A204.1 (cell line): ENCODE results near the gene PCDHGA2.
"Not testable (repeated sequence)": the region's sequence is repeated elsewhere in the genome, so short reads cannot be mapped to it uniquely, and the experiment has no call there.

Source experiments
- FAIRE-seq: peaks from 2 replicates; lab custom pipeline; 2012; peaks lifted over from hg19 to GRCh38; lab: Jason Lieb, UNC

Gene PCDHGA2

DNA sequence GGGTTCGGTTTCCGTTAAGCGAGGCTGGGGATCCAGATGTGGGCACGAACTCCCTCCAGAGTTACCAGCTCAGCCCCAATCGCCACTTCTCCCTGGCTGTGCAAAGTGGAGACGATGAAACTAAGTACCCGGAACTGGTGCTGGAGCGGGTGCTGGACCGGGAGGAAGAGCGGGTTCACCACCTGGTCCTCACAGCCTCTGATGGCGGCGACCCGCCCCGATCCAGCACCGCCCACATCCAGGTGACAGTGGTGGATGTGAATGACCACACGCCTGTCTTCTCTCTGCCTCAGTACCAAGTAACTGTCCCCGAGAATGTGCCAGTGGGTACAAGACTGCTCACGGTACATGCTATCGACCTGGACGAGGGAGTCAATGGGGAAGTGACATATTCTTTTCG is 44.8 kb downstream of the PCDHGA2 start:
- FAIRE-seq = no peak

DNA sequence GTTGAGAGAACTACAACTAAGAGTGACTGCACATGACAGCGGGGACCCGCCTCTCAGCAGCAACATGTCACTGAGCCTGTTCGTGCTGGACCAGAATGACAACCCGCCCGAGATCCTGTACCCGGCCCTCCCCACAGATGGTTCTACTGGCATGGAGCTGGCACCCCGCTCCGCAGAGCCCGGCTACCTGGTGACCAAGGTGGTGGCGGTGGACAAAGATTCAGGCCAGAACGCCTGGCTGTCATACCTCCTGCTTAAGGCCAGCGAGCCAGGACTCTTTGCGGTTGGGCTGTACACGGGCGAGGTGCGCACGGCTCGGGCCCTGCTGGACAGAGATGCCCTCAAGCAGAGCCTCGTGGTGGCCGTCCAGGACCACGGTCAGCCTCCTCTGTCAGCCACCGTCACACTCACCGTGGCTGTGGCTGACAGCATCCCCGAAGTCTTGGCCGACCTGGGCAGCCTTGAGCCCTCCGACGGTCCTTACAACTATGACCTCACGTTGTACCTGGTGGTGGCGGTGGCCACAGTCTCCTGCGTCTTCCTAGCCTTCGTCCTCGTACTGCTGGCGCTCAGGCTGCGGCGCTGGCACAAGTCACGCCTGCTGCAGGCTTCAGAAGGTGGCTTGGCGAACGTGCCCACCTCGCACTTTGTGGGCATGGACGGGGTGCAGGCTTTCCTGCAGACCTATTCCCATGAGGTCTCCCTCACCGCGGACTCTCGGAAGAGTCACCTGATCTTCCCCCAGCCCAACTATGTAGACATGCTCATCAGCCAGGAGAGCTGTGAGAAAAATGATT is 46.1 kb downstream of the PCDHGA2 start:
- no peak for FAIRE-seq

DNA sequence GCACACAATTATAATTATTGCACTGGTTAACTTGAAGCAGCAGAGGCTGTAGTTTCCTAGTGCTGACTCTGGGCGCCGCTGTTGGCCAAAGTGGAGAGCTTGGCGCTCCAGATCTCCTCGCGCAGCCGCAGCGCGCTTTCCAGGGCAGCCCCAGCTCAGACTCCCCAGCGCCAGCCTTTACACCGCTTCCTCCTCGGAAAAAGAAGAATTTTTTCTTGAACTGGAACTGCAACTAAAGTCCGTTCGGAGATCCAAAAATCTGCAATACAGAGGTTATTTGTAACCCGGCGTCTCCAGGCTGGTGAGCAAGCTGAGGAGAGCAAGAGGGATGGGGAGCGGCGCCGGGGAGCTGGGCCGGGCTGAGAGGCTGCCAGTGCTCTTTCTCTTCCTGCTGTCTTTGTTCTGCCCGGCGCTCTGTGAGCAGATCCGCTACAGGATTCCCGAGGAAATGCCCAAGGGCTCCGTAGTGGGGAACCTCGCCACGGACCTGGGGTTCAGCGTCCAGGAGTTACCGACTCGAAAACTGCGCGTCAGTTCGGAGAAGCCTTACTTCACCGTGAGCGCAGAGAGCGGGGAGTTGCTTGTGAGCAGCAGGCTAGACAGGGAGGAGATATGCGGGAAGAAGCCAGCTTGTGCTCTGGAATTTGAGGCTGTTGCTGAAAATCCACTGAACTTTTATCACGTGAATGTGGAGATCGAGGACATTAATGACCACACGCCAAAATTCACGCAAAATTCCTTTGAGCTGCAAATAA is 49.2 kb downstream of the PCDHGA2 start, which contains the start of gene PCDHGB4:
PCDHGB4 (plus strand) TSS at position 142 of the 755 bp plus-strand sequence; CDS start at position 329, 187 bp downstream.
- not testable (repeated sequence) for FAIRE-seq

DNA sequence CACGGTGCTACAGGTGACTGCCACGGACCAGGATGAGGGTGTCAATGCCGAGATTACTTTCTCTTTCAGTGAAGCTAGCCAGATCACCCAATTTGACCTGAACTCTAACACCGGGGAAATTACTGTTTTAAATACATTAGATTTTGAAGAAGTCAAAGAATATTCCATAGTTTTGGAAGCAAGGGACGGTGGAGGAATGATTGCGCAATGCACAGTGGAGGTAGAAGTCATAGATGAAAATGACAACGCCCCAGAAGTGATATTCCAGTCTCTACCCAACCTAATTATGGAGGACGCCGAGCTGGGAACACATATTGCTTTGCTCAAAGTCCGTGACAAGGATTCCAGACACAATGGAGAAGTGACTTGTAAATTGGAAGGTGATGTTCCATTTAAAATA is 50.1 kb downstream of the PCDHGA2 start:
- no peak for FAIRE-seq

DNA sequence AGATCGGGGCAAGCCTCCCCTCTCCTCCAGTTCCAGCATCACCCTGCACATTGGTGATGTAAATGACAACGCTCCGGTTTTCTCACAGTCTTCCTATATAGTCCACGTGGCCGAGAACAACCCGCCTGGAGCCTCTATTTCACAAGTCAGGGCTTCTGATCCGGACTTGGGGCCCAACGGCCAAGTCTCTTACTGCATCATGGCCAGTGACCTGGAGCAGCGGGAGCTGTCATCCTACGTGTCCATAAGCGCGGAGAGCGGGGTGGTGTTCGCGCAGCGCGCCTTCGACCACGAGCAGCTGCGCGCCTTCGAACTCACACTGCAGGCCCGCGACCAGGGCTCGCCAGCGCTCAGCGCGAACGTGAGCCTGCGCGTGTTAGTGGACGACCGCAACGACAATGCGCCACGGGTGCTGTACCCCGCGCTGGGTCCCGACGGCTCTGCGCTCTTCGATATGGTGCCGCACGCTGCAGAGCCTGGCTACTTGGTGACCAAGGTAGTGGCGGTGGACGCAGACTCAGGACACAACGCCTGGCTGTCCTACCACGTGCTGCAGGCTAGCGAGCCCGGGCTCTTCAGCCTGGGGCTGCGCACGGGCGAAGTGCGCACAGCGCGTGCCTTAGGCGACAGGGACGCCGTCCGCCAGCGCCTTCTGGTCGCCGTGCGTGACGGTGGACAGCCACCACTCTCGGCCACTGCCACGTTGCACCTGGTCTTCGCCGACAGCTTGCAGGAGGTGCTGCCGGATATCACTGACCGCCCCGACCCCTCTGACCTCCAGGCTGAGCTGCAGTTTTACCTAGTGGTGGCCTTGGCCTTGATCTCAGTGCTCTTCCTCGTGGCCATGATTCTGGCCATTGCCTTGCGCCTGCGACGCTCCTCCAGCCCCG is 50.8 kb downstream of the PCDHGA2 start:
- FAIRE-seq = no peak

DNA sequence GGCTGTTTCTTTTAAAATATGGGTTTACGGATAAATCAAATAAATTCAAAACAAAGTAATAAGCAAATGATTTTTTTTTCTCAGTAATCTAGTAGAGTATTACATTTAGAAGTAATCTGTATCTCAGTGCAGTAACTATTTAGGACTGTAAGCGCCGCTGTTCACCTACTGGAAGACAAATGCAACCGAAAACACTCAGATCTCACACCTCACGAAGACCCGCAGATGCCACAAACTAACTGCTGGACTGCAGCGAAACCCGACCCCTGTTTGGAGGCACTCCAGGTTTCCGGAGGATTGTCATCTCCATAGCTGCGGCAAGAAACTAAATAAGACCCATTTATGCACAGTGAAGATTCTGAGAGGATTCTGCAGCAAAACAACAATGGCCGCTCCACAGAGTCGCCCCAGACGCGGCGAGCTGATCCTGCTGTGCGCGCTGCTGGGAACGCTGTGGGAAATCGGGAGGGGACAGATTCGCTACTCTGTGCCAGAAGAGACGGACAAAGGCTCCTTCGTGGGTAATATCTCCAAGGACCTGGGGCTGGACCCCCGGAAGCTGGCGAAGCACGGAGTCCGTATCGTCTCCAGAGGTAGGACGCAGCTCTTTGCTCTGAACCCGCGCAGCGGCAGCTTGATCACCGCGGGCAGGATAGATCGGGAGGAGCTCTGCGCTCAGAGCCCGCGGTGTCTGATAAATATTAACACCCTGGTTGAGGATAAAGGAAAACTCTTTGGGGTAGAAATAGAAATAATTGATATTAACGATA is 54.1 kb downstream of the PCDHGA2 start, which contains the start of gene PCDHGA8:
PCDHGA8 (plus strand) TSS at position 205 of the 770 bp plus-strand sequence; CDS start at position 386, 181 bp downstream.
- no peak for FAIRE-seq
